ENCODE results near the gene DYNLT2B.

DYNLT2B gene

DNA sequence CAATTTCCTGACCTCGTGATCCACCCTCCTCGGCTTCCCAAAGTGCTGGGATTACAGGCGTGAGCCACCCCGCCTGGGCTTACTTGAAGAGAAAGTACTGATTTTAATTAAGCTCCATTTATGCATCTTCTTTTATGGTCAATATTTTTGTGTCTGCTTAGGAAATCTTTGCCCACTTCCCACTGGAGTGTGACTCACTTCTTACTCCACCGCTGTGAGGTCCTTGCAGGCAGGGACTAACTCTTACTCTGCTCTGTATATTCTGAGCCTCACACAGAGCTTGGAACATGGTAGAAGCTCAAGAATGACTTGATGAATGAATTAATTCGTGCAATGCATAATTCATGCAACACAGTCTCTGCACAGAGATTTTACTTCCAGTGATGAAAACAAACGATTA is 23.1 kb upstream of the DYNLT2B start:
- H3K4me3 ChIP-seq (ENCODE audit: low read depth in 1 of 2, low read length in 1 of 2): no peak overlapping the region
- TF ChIP-seq CTCF (IDR thresholded peaks at IDR 0.05): no peak
- no peaks in the 10 kb centered on the region for H3K9me3 ChIP-seq
- H3K36me3 ChIP-seq: no peaks in the 10 kb centered on the region
- no peaks in the 10 kb centered on the region for H3K27me3 ChIP-seq
- H3K4me1 ChIP-seq (ENCODE audit: control insufficient read depth in 1 of 2, insufficient read depth in 1 of 2, low read depth in 1 of 2, low read length in 1 of 2): peaks cover 11 to 16% of the 10 kb centered on the region in 2 experiments
- no peak overlapping the region for H3K27ac ChIP-seq

DNA sequence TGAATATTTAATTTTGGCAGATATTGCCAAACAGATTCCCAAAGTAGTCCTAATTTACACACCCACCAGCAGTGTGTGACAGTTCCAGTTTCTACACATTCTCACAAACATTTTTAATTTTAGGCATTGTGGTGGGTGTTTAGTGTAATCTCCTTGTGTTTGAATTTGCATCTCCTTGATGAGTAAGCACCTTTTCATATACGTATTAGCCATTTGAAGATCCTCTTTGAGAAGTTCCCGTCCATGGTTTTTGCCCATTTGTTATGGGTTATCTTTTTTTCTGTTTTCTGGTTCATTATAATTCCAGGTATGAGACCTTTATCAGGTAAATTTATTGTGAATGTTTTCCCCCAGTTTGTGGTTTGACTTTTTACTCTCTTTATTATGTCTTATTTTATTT is 22.4 kb upstream of the DYNLT2B start:
- Histone ChIP-seq H3K27me3 (no peaks in the 10 kb centered on the region), H3K27ac (no peak overlapping the region), H3K9me3 (no peaks in the 10 kb centered on the region), H3K4me3 (ENCODE audit: low read depth in 1 of 2, low read length in 1 of 2) (no peak overlapping the region), H3K36me3 (no peaks in the 10 kb centered on the region), H3K4me1 (ENCODE audit: control insufficient read depth in 1 of 2, insufficient read depth in 1 of 2, low read depth in 1 of 2, low read length in 1 of 2) (peaks cover 11 to 16% of the 10 kb centered on the region in 2 experiments)
- TF ChIP-seq CTCF (IDR thresholded peaks at IDR 0.05): no peak

DNA sequence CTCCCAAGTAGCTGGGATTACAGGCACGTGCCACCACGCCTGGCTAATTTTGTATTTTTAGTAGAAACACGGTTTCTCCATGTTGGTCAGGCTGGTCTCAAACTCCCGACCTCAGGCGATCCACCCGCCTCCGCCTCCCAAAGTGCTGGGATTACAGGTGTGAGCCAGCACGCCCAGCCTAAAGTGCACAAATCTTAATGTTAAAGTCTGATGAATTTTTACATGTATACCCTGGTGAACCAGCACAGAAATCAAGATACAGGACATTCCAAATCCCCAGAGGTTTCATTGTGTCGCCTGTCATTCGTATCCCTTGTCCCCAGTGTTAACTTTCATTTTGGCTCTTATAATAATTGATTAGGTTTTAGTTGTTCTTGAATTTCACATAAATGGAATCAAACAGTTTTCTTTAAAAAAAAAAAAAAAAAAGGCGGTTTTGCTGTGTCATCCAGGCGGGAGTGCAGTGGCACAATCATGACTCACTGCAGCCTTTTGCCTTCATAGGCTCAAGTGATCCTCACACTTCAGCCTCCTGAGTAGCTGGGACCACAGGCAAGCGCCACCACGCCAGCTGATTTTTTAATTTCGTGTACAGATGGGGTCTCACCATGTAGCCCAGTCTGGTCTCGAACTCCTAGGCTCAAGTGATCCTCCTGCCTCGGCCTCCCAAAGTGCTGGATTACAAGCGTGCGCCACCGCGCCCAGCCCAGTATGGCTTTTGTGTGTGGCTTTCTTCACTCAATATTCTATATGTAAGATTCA is 21.6 kb upstream of the DYNLT2B start:
- peaks cover 6 to 10% of the 10 kb centered on the region in 2 experiments for H3K4me1 ChIP-seq (ENCODE audit: control insufficient read depth in 1 of 2, insufficient read depth in 1 of 2, low read depth in 1 of 2, low read length in 1 of 2)
- H3K27ac ChIP-seq: no peak overlapping the region
- TF ChIP-seq CTCF (IDR thresholded peaks at IDR 0.05): no peak

DNA sequence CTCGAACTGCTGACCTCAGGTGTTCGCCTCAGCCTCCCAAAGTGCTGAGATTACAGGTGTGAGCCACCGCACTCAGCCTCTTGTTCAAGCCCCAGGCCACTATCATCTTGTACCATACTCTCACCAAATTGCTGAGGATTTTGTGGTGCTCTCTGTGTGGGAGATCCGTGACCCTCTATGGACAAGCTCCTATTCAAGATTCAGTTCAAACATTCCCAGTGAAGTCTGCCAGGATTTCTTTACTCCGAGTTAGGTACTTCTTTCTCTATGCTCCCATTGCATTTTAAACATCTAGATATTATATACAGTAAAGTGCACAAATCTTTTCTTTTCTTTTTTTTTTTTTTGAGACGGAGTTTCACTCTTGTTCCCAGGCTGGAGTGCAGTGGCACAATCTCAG is 21.0 kb upstream of the DYNLT2B start:
- Histone ChIP-seq H3K4me1 (ENCODE audit: control insufficient read depth in 1 of 2, insufficient read depth in 1 of 2, low read depth in 1 of 2, low read length in 1 of 2) (peaks cover 3 to 6% of the 10 kb centered on the region in 2 experiments), H3K4me3 (ENCODE audit: low read depth in 1 of 2, low read length in 1 of 2) (no peak overlapping the region), H3K9me3 (no peaks in the 10 kb centered on the region), H3K36me3 (no peaks in the 10 kb centered on the region), H3K27me3 (no peaks in the 10 kb centered on the region), H3K27ac (no peak overlapping the region)
- no peak for TF ChIP-seq CTCF (IDR thresholded peaks at IDR 0.05)

More for the DNA sequence above, 21.6 kb upstream of the DYNLT2B start:
- no peaks in the 10 kb centered on the region for H3K9me3 ChIP-seq
- H3K27me3 ChIP-seq: no peaks in the 10 kb centered on the region
- H3K36me3 ChIP-seq: no peaks in the 10 kb centered on the region
- H3K4me3 ChIP-seq (ENCODE audit: low read depth in 1 of 2, low read length in 1 of 2): no peak overlapping the region

GRCh38 chr3:196336319-196337145 is 18.5 kb upstream of the DYNLT2B start:
- no peak for TF ChIP-seq CTCF (IDR thresholded peaks at IDR 0.05)
- Histone ChIP-seq H3K27ac (no peak overlapping the region), H3K36me3 (no peaks in the 10 kb centered on the region), H3K4me1 (ENCODE audit: control insufficient read depth in 1 of 2, insufficient read depth in 1 of 2, low read depth in 1 of 2, low read length in 1 of 2) (peaks cover 3 to 6% of the 10 kb centered on the region in 2 experiments), H3K9me3 (no peaks in the 10 kb centered on the region), H3K4me3 (ENCODE audit: low read depth in 1 of 2, low read length in 1 of 2) (no peak overlapping the region), H3K27me3 (no peaks in the 10 kb centered on the region)
